Ovary (tissue), 1 donor: Measurements from ENCODE around the gene MYBPC3.

ENCODE experiments used
- EP300 ChIP-seq: sonication (generic); formaldehyde crosslinking; IDR thresholded peaks from one replicate; pipeline ENCODE4 v1.6.1; 2017; ENCODE audit warnings: antibody characterized with exemption
- POLR2A ChIP-seq: fragments of 450-650 bp; IDR thresholded peaks from one replicate; pipeline ENCODE4 v1.6.1; 2017; ENCODE audit warnings: antibody characterized with exemption, mild to moderate bottlenecking, moderate library complexity

DNA sequence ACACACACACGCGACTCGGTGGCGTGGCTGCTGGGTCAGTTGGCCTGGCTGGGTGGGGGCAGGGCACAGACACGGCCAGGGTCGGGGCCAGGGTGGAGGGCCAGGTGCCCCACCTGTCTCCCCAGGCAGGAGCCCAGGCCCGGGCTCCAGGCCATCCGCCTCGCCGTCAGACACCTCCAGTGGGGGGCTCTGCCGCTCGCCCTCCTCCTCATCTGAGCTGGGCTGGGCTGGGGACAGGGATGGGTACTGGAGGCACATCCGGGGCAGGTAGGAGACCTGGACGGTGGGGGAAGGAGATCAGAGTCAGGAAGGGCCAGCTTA, 6.2 kb upstream of the MYBPC3 start:
- TF ChIP-seq POLR2A, result no peak
- TF ChIP-seq EP300, result no peak
